NCI-H146 (cell line): ENCODE results near the gene MCM7.

Experiments
- DNase-seq: peaks from one replicate; lab custom pipeline; 2025; lab: John Stamatoyannopoulos, UW

Gene MCM7

GRCh38 chr7:100093925-100094486 is 7.2 kb downstream of the MCM7 start:
- DNase-seq = no peak

- DNase-seq = no peak
These were observed 7.7 kb downstream of the MCM7 start for GRCh38 chr7:100093498-100093897.

- DNase-seq = no peak
These were observed 8.1 kb downstream of the MCM7 start for GRCh38 chr7:100093054-100093453.

- no peak for DNase-seq
These were observed 9.6 kb downstream of the MCM7 start for GRCh38 chr7:100091411-100092181.

- no peak for DNase-seq
These were observed 10.4 kb downstream of the MCM7 start for GRCh38 chr7:100090527-100091410.

DNA sequence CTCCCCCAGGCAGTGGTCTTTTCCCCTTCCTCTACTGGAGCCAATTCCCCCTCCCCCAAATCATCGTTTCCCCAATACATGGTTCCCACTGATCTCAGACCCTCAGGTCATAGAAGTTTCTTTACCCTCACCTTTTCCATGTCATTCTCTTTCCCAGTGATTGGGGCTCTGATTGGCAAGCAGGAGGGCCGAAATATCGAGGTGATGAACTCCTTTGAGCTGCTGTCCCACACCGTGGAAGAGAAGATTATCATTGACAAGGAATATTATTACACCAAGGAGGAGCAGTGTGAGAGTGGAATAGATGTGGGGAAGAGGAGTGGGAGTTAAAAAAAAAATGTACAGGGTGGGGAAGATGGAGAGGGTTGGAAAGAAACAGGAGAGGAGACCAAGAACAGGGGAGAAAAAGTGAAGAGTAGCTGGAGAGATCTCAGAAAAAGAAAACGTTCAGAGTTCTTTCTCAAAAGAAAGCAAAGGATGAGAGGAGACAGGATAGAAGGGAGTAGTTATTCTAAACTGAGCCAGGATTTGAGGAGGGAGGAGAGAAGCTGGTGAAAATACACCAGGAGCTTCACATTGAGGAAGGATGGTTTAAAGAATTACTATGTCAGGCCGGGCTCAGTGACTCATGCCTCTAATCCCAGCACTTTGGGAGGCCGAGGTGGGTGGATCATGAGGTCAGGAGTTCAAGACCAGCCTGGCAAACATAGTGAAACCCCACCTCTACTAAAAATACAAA is 11.6 kb downstream of the MCM7 start:
- no peak for DNase-seq

GRCh38 chr7:100088621-100089457 is 12.4 kb downstream of the MCM7 start, which contains the start of gene COPS6:
COPS6 (plus strand) TSS chr7:100088969; CDS start chr7:100088991, 22 bp downstream.
- DNase-seq = peak; percentile 75

DNA sequence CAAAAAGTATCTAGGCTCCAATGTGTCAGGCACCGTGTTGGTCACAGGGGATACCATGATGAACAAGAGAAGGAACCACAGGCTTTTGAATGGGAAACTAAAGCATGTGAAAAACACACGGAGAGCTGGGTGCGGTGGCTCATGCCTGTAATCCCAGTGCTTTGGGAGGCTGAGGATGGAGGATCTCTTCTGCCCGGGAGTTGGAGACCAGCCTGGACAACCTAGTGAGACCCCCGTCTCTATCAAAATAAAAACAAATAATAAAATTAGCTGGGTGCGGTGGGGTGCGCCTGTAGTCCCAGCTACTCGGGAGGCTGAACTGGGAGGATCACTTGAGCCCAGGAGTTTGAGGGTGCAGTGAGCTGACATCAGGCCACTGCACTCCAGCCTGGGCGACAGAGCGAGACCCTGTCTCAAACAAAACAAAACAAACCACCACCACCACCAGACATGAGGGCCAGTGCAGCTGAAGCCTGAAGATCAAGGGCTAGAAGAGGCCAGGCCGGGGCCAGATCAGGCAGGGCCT is 13.0 kb downstream of the MCM7 start:
- DNase-seq = no peak

DNA sequence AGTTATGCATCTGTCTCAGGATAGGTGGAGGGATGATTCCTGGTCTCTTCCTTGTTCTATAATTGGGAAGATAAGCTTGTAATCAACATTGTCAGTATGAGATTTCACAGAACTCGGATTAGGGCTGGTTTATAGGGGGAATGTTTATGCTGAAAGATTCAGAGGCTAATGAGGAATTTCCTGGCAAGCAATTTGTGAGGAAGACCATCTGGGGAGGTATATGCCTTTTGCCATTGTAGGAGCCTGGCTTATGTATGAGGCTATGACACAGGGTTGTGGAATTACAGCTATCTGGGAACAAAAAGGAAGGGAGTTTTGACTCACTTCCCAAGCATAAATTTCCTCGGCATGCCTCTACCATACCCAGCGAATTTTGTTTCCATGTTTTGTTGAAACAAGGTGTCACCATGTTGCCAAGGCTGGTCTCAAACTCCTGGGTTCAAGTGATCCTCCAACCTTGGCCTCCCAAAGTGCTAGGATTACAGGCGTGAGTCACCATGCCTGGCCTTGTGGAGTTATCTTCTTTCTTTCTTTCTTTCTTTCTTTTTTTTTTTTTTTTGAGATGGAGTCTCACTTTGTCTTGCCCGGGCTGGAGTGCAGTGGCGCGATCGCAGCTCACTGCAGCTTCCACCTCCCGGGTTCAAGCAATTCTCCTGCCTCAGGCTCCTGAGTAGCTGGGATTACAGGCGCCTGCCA is 14.0 kb downstream of the MCM7 start:
- DNase-seq = no peak

DNA sequence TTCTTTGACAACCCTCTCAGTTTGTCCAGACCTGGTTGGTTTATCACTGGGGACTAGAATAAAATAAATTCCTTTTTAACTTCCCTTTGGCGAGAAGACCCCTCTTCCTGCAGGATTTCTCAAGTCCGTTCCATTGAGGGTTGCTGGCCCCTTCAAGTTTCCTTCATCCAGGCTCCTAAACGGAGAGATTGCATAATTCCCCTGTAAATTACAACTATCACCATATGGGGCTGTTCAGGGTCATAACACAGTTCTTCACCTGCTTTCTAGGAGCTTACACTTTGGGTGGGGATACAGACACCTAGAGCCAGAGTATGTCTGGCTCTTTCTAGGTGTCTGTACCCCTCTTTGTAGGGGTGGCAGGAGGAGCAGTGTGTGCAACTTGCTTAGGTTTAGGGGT is 15.7 kb downstream of the MCM7 start:
- no peak for DNase-seq

DNA sequence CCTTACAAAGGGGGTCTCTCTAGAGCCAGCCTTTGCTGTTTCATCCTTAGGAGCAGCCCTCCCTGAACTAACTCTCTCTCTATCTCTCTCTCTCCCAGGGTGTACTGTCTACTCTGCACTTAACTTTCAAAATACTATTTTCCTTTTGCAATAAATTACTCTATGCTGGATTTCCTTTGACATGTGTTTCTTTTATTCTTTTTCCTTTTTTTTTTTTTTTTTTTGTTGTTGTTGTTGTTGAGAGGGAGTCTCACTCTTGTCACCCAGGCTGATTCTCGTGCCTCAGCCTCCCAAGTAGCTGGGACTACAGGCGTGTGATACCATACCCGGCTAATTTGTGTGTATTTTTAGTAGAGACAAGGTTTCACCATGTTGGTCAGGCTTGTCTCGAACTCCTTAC is 18.2 kb downstream of the MCM7 start:
- no peak for DNase-seq

GRCh38 chr7:100081535-100082102 is 19.6 kb downstream of the MCM7 start, which contains the start of gene ZNF3:
ZNF3 (minus strand) TSS chr7:100081723; CDS start chr7:100077357, 4,366 bp downstream.
- peak; percentile 99 for DNase-seq

DNA sequence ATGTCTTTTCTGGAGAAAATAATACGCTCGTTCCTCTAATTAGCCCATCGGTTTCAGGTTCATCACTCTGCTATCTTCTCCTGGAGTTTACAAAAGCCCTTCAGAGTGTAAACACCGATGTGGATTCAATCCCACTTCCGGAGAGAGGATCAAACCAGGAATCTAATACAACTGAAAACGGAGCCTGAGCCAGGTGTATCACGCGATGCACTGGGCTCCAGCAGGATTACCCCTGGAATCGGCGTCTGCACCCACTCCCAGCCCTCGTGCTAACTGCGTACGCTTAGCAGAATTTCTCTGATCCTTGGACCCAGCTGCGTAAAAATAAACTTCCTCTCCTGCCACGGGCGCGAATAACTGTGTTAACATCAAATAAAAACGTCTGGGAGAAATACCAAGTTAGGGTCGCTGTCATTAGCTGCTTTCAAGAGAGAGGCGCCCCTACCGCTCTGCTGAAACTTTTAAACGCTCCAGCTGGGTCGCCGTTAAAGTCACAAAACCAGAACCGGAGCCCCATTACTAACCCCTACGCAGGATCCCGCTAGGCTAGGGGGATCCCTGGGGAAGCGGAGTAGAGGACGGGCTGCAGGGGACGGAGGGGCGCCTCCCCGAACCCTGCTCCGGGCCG is 20.2 kb downstream of the MCM7 start:
- DNase-seq = peak; percentile 73

- no peak for DNase-seq
These were observed 22.1 kb downstream of the MCM7 start for GRCh38 chr7:100079024-100079560.

GRCh38 chr7:100077205-100077604 is 24.0 kb downstream of the MCM7 start:
- DNase-seq = no peak

DNA sequence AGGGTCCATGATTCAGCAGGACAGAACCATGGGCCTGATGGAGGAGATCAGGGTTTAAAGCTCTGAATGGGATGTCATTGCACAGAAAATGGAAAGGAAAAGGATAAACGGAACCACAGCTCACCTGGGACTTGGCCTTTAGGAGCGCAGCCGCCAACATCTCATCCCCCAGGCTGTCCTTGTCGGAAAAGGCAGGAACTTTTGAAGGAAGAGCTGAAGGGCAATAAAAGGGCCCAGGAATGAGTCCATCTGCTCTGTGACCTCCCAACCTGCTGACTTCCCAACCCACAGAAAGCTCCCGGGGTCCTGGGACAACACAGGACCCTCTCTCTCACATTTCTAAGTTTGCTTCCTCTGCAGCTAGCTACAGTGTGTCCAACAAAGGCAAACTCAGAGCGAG is 25.8 kb downstream of the MCM7 start:
- no peak for DNase-seq

DNA sequence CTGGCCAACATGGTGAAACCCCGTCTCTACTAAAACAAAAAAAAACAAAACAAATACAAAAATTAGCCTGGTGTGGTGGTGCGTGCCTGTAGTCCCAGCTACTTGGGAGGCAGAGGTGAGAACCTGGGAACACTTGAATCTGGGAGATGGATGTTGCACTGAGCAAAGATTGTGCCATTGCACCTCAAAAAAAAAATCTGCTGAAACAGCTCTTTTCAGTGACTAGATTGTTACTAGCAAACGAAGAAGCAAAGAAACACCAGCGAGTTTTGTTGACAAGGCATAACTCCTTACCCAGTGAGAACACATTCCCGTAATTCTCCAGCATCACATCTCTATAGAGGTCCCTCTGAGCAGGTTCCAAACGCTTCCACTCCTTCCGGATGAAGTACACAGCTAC is 26.4 kb downstream of the MCM7 start:
- no peak for DNase-seq

DNA sequence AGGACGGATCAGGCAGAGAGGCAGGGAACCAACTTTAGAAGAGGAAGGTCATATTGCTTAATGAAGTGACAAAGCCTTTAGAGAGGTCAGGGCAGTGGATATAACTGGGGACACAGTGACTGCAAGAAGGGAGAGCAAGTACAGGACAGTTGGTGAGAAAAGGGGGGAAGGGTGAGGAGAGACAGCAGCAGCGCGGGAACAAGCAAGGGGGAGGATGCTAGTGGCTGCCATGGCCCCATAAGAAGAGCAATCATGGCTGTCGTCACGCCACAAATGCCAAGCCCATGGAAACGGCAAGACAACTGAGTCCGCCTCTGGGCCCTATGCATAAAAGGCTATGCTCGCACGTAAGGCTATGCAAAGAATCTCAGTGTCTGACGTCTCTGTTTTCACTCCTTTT is 28.7 kb downstream of the MCM7 start:
- DNase-seq = no peak
